ENCODE results near the gene ITPKC. TPM values are rescaled to one million over a fixed set of nuclear protein-coding genes. Genes with fewer than 3 reads are reported as not detected.

Gene ITPKC
- total and polyA plus RNA-seq, 9 of the 15 experiments (the other 6 are each of a cell fraction or from before 2014, with no cell fraction given), result 0.08 to 9.3 (median 5.8) TPM

- TF ChIP-seq KDM5B (IDR thresholded peaks at IDR 0.05; ENCODE audit: insufficient replicate concordance, low read depth, low read length) (peak; percentile 56), L3MBTL2 (IDR thresholded peaks at IDR 0.05) (no peak), TCF3 (CRISPR knock-in tag; IDR thresholded peaks at IDR 0.05) (no peak), ZFX (CRISPR knock-in tag; IDR thresholded peaks at IDR 0.05) (peak; percentile 43), ZNF75A (CRISPR knock-in tag; IDR thresholded peaks at IDR 0.05) (no peak), ZNF224 (CRISPR knock-in tag; IDR thresholded peaks at IDR 0.05) (no peak), ZFP30 (CRISPR knock-in tag; IDR thresholded peaks at IDR 0.05; ENCODE audit: borderline replicate concordance) (no peak), PTRF (tag; IDR thresholded peaks at IDR 0.05) (no peak), EWSR1 (IDR thresholded peaks at IDR 0.05; ENCODE audit: borderline replicate concordance, low read depth, partially characterized antibody) (no peak), ZNF395 (CRISPR knock-in tag; IDR thresholded peaks at IDR 0.05) (no peak; the same call in 1 of the 2 replicates), TAF1 (IDR thresholded peaks at IDR 0.05; ENCODE audit: control insufficient read depth, extremely low read depth, insufficient read depth, low read length, severe bottlenecking) (no peak), FOXP1 (CRISPR knock-in tag; IDR thresholded peaks at IDR 0.05) (no peak), ZC3H11A (IDR thresholded peaks at IDR 0.05; ENCODE audit: low read depth, low read length) (no peak)
- TF ChIP-seq, protein P1, sequence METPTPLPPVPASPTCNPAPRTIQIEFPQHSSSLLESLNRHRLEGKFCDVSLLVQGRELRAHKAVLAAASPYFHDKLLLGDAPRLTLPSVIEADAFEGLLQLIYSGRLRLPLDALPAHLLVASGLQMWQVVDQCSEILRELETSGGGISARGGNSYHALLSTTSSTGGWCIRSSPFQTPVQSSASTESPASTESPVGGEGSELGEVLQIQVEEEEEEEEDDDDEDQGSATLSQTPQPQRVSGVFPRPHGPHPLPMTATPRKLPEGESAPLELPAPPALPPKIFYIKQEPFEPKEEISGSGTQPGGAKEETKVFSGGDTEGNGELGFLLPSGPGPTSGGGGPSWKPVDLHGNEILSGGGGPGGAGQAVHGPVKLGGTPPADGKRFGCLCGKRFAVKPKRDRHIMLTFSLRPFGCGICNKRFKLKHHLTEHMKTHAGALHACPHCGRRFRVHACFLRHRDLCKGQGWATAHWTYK (CRISPR knock-in tag; IDR thresholded peaks at IDR 0.05), result 0 out of 2 replicates have a peak, but pooled peaks have one; percentile 20
- TF ChIP-seq, protein P2, sequence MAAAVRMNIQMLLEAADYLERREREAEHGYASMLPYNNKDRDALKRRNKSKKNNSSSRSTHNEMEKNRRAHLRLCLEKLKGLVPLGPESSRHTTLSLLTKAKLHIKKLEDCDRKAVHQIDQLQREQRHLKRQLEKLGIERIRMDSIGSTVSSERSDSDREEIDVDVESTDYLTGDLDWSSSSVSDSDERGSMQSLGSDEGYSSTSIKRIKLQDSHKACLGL (CRISPR knock-in tag; IDR thresholded peaks at IDR 0.05; ENCODE audit: borderline replicate concordance, poor library complexity, severe bottlenecking), result no peak
Measured at GRCh38 chr19:40717325-40717879, 490 bp downstream of the ITPKC start (continued).
